Measurements from ENCODE around the gene ZNF662. TPM values are rescaled to one million over a fixed set of nuclear protein-coding genes. Genes with fewer than 3 reads are reported as not detected.
A peak's percentile ranks its signal among the peaks of the same experiment; 100 is the strongest.

The ZNF662 gene
- total RNA-seq, 3 donors from 2014 or later (not counting 1 experiment from before 2014, with no cell fraction given) = 1.2 to 2.7 (median 1.7) TPM

DNA sequence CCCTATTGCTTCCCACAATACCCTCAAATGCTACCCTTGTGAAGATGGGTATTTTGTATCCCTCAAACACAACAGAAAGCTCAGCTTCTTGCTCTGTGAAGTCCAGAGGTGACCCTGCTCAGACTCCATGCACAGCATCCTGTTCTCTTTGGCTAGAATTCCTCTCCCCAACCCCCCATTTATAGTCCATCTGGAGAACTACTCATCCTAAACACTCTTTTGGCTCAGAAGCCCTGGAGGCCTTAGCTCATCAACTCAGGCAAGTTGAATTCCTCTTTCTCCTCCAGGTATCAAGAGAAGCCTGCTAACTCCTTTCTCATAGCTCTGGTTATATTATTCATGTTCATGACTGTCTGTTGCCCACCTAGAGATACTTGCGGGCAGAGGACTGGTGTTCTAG lies 54.8 kb downstream of the ZNF662 start:
- peaks cover 8 to 13% of the 10 kb centered on the region in 2 donors for H3K27me3 Mint-ChIP-seq (ENCODE audit: low read depth in 2 of 2)
- no CpG with 5 or more reads among the region's 1 CpG for WGBS (ENCODE audit: insufficient coverage)

DNA sequence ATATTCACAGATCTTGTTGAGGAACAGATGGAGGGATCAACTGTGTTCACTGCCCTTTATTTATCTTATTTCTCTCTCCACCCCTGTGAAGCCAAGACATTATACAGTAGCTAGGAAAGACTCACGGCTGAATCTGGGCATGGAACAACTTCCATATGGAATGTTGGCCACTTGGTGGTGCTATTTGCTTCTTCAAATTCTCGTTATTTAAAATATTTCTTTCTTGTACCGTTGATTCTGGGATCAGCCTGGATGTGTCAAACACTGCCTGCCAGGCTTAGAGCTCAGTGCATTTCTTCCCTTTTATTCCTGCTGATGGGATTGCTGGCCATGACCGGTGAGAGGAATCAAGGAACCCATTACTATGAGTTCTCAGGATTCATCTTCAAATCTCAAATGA lies 55.7 kb downstream of the ZNF662 start:
- Histone ChIP-seq H3K27me3 (ENCODE audit: control insufficient read depth, insufficient read depth, low read length) (no peaks in the 10 kb centered on the region), H3K4me1 (ENCODE audit: control insufficient read depth, insufficient read depth, low read length) (no peaks in the 10 kb centered on the region), H3K27ac (ENCODE audit: low read length) (no peak overlapping the region), H3K4me3 (ENCODE audit: low read length) (no peak overlapping the region), H3K9me3 (ENCODE audit: control insufficient read depth, insufficient read depth, low read length) (no peaks in the 10 kb centered on the region), H3K36me3 (ENCODE audit: control insufficient read depth, insufficient read depth, low read length) (no peaks in the 10 kb centered on the region)
- peaks cover 0 to 5% of the 10 kb centered on the region in 2 donors for H3K4me1 Mint-ChIP-seq
- no peaks in the 10 kb centered on the region for H3K9me3 Mint-ChIP-seq
- DNase-seq (peak in 1 of 2 donors; percentile 72), ATAC-seq (peak in 1 of 3 donors; percentile 39)
- WGBS (ENCODE audit: insufficient coverage) = 5% methylated on average over 4 of the region's 4 CpGs
- TF ChIP-seq, protein P1, sequence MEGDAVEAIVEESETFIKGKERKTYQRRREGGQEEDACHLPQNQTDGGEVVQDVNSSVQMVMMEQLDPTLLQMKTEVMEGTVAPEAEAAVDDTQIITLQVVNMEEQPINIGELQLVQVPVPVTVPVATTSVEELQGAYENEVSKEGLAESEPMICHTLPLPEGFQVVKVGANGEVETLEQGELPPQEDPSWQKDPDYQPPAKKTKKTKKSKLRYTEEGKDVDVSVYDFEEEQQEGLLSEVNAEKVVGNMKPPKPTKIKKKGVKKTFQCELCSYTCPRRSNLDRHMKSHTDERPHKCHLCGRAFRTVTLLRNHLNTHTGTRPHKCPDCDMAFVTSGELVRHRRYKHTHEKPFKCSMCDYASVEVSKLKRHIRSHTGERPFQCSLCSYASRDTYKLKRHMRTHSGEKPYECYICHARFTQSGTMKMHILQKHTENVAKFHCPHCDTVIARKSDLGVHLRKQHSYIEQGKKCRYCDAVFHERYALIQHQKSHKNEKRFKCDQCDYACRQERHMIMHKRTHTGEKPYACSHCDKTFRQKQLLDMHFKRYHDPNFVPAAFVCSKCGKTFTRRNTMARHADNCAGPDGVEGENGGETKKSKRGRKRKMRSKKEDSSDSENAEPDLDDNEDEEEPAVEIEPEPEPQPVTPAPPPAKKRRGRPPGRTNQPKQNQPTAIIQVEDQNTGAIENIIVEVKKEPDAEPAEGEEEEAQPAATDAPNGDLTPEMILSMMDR (IDR thresholded peaks at IDR 0.05) = peak; percentile 71
- H3K27me3 Mint-ChIP-seq (ENCODE audit: low read depth in 2 of 2) = peaks cover 7 to 13% of the 10 kb centered on the region in 2 donors
- H3K4me3 Mint-ChIP-seq = no peak overlapping the region
- no peak overlapping the region for H3K27ac Mint-ChIP-seq
- intact Hi-C loops (cut with micrococcal nuclease) = loop anchor here (1.0 to 5.0 kb wide), 3 partner anchors 110 to 676 kb away; no protein-coding TSS in a partner anchor
- H3K36me3 Mint-ChIP-seq = no peaks in the 10 kb centered on the region

More for the DNA sequence above, 54.8 kb downstream of the ZNF662 start:
- Histone ChIP-seq H3K9me3 (ENCODE audit: control insufficient read depth, insufficient read depth, low read length) (no peaks in the 10 kb centered on the region), H3K4me3 (ENCODE audit: low read length) (no peak overlapping the region), H3K27ac (ENCODE audit: low read length) (no peak overlapping the region), H3K27me3 (ENCODE audit: control insufficient read depth, insufficient read depth, low read length) (no peaks in the 10 kb centered on the region), H3K36me3 (ENCODE audit: control insufficient read depth, insufficient read depth, low read length) (no peaks in the 10 kb centered on the region), H3K4me1 (ENCODE audit: control insufficient read depth, insufficient read depth, low read length) (no peaks in the 10 kb centered on the region)
- TF ChIP-seq, protein P1 (IDR thresholded peaks at IDR 0.05) = no peak
- no peak overlapping the region for H3K4me3 Mint-ChIP-seq
- H3K36me3 Mint-ChIP-seq = no peaks in the 10 kb centered on the region
- DNase-seq (no peak), ATAC-seq (no peak)
- no peaks in the 10 kb centered on the region for H3K9me3 Mint-ChIP-seq
- H3K4me1 Mint-ChIP-seq = peaks cover 0 to 5% of the 10 kb centered on the region in 2 donors
- intact Hi-C loops (cut with micrococcal nuclease) = loop anchor here (1.0 to 5.0 kb wide), 3 partner anchors 111 to 677 kb away; no protein-coding TSS in a partner anchor
- H3K27ac Mint-ChIP-seq = no peak overlapping the region

DNA sequence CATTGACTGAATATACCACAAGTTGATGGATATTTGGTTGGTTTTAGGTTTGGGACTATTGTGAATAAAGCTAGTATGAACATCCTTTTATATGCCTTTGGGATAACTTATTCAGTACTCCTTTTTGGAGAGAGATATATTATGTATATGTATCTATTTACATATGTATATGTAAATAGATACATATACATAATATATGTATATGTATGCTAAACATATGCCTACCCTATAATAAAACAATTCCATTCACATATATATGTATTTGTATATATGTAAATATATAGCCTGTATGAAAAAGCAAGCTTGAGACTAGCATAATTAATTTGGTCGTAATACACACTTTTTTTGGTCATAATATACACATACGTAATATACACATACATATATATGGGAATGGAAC lies 57.3 kb downstream of the ZNF662 start:
- peaks cover 0 to 5% of the 10 kb centered on the region in 2 donors for H3K4me1 Mint-ChIP-seq
- TF ChIP-seq, protein P1 (IDR thresholded peaks at IDR 0.05) = no peak
- intact Hi-C loops (cut with micrococcal nuclease) = loop anchor here (5.0 kb wide), 2 partner anchors 124 to 674 kb away; no protein-coding TSS in a partner anchor
- H3K4me3 Mint-ChIP-seq = no peak overlapping the region
- Histone ChIP-seq H3K4me3 (ENCODE audit: low read length) (no peak overlapping the region), H3K36me3 (ENCODE audit: control insufficient read depth, insufficient read depth, low read length) (no peaks in the 10 kb centered on the region), H3K27me3 (ENCODE audit: control insufficient read depth, insufficient read depth, low read length) (no peaks in the 10 kb centered on the region), H3K27ac (ENCODE audit: low read length) (no peak overlapping the region), H3K4me1 (ENCODE audit: control insufficient read depth, insufficient read depth, low read length) (no peaks in the 10 kb centered on the region), H3K9me3 (ENCODE audit: control insufficient read depth, insufficient read depth, low read length) (no peaks in the 10 kb centered on the region)
- no peak overlapping the region for H3K27ac Mint-ChIP-seq
- no peak for ATAC-seq
- peaks cover 11 to 13% of the 10 kb centered on the region in 2 donors for H3K27me3 Mint-ChIP-seq (ENCODE audit: low read depth in 2 of 2)
- WGBS (ENCODE audit: insufficient coverage) = no CpG with 5 or more reads among the region's 2 CpGs
- H3K9me3 Mint-ChIP-seq = no peaks in the 10 kb centered on the region
- DNase-seq = no peak
- H3K36me3 Mint-ChIP-seq = no peaks in the 10 kb centered on the region

DNA sequence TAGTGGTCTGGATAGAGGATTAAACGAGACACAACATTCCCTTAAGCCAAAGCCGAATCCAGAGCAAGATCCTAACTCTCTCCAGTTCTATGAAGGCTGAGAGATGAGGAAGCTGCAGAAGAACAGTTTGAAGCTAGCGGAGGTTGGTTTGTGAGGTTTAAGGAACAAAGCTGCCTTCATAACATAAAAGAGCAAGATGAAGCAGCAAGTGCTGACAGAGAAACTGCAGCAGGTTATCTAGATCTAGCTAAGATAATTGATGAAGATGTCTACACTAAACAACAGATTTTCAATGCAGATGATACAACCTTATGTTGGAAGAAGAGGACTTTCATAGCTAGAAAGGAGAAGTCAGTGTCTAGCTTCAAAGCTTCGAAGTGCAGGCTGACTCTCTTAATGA lies 58.3 kb downstream of the ZNF662 start:
- no peaks in the 10 kb centered on the region for H3K36me3 ChIP-seq (ENCODE audit: control insufficient read depth, insufficient read depth, low read length)
- Mint-ChIP-seq H3K27me3 (ENCODE audit: low read depth in 2 of 2) (peaks cover 11 to 13% of the 10 kb centered on the region in 2 donors), H3K9me3 (no peaks in the 10 kb centered on the region), H3K27ac (no peak overlapping the region), H3K4me1 (peaks cover 0 to 5% of the 10 kb centered on the region in 2 donors), H3K36me3 (no peaks in the 10 kb centered on the region), H3K4me3 (no peak overlapping the region)
- H3K27me3 ChIP-seq (ENCODE audit: control insufficient read depth, insufficient read depth, low read length) = no peaks in the 10 kb centered on the region
- TF ChIP-seq, protein P1 (IDR thresholded peaks at IDR 0.05) = no peak
- ATAC-seq (no peak), DNase-seq (peak in 1 of 2 donors; percentile 33)
- intact Hi-C loops (cut with micrococcal nuclease) = loop anchor here (5.0 kb wide), 2 partner anchors 123 to 673 kb away; no protein-coding TSS in a partner anchor
- WGBS (ENCODE audit: insufficient coverage) = 69% methylated on average over 2 of the region's 4 CpGs
- H3K4me3 ChIP-seq (ENCODE audit: low read length) = no peak overlapping the region
- H3K9me3 ChIP-seq (ENCODE audit: control insufficient read depth, insufficient read depth, low read length) = no peaks in the 10 kb centered on the region
- no peak overlapping the region for H3K27ac ChIP-seq (ENCODE audit: low read length)
- no peaks in the 10 kb centered on the region for H3K4me1 ChIP-seq (ENCODE audit: control insufficient read depth, insufficient read depth, low read length)
